Activated CD4-positive, alpha-beta T cell treated with anti-CD3 and anti-CD28 coated beads for 36 hours (primary cell): Measurements from ENCODE around the gene FBH1. TPM values are rescaled to one million over a fixed set of nuclear protein-coding genes. Genes with fewer than 3 reads are reported as not detected.

Experiments
- ATAC-seq: fragments of 200-7000 bp; cut with Tn5 transposase; one replicate; pipeline ENCODE4 v1.10.0; 2021; ENCODE audit warnings: mild to moderate bottlenecking, moderate library complexity
- CTCF ChIA-PET: fragments of 350-600 bp; sonication (Branson Sonifier 250); formaldehyde crosslinking; loops from one replicate; lab custom pipeline; 2021; ENCODE audit warnings: antibody characterized with exemption; lab: Charles Lee
- POLR2A ChIA-PET: fragments of 350-600 bp; sonication (Branson Sonifier 250); formaldehyde crosslinking; loops from one replicate; lab custom pipeline; 2021; ENCODE audit warnings: antibody characterized with exemption, inconsistent platforms; lab: Charles Lee
- DNase-seq: peaks from one replicate; pipeline ENCODE4 v3.0.0-alpha.2; 2020
- H3K27ac Mint-ChIP-seq: one replicate; pipeline ENCODE4 v1.8.0; 2021; ENCODE audit warnings: mixed read lengths
- H3K27me3 Mint-ChIP-seq: one replicate; pipeline ENCODE4 v1.8.0; 2021; ENCODE audit warnings: mixed read lengths
- H3K36me3 Mint-ChIP-seq: one replicate; pipeline ENCODE4 v1.8.0; 2021; ENCODE audit warnings: low read depth, mixed read lengths
- H3K4me1 Mint-ChIP-seq: one replicate; pipeline ENCODE4 v1.8.0; 2021; ENCODE audit warnings: mixed read lengths
- H3K4me3 Mint-ChIP-seq: one replicate; pipeline ENCODE4 v1.8.0; 2021; ENCODE audit warnings: mild to moderate bottlenecking, moderate library complexity, mixed read lengths
- H3K9me3 Mint-ChIP-seq: one replicate; pipeline ENCODE4 v1.8.0; 2021; ENCODE audit warnings: low read depth, mixed read lengths
- intact Hi-C, 2 experiments: fragments of 100-400 bp; cut with DNase I in 1 of 2; cut with micrococcal nuclease in 1 of 2; formaldehyde crosslinking; loops; one replicate each; pipeline versions ENCODE4 v1.14.2 to v1.15.1; 2022 to 2024; cut with DNase I, micrococcal nuclease
- total RNA-seq, 2 experiments: library from RNA; stranded (reverse); gene quantifications; one replicate each; pipeline ENCODE4 v1.2.3, GENCODE V29; 2021

FBH1 gene
- total RNA-seq, 2 experiments from 2014 or later: 53.3 to 56.2 TPM

DNA sequence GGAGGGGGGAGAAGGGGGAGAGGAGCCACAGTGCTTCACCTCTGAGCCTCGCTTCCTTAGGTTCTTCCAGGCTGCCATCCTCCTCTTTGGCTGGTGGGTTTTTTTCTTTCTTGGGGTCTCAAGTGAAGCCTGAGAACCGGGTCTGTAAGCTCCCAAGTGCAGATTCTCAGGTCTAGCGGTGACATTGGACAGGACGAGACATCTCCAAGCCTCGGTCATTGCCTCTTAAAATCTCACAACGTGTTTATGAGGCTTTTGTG, 88.1 kb downstream of the FBH1 start:
- intact Hi-C loops: loop anchor here in 1 of 2 experiments (5.0 kb wide), 1 partner anchor 74 kb away; no protein-coding TSS in a partner anchor
- Mint-ChIP-seq H3K4me1 (peaks cover 23% of the 10 kb centered on the region), H3K27ac (peak overlapping the region; percentile 81), H3K36me3 (peaks cover 12% of the 10 kb centered on the region), H3K4me3 (peak overlapping the region; percentile 94), H3K9me3 (no peaks in the 10 kb centered on the region), H3K27me3 (no peaks in the 10 kb centered on the region)
- ATAC-seq (no peak), DNase-seq (no peak)
- CTCF ChIA-PET: interaction anchor here (0.7 to 1.4 kb wide), 4 partner anchors 9 to 355 kb away, joined by 3 to 5 read pairs (median 3); no protein-coding TSS in a partner anchor
- POLR2A ChIA-PET: no interaction called here

- Mint-ChIP-seq H3K36me3 (peaks cover under 1% of the 10 kb centered on the region), H3K27me3 (peaks cover 3% of the 10 kb centered on the region), H3K9me3 (no peaks in the 10 kb centered on the region), H3K4me1 (peaks cover 2% of the 10 kb centered on the region), H3K4me3 (no peak overlapping the region), H3K27ac (no peak overlapping the region)
- CTCF ChIA-PET: interaction anchor here (0.6 kb wide), 1 partner anchor 12 kb away, joined by 3 read pairs; no protein-coding TSS in a partner anchor
- POLR2A ChIA-PET: no interaction called here
- DNase-seq (no peak), ATAC-seq (no peak)
- intact Hi-C loops: no loop called here
Observed at GRCh38 chr10:5981529-5981928, 91.5 kb downstream of the FBH1 start.

- ChIA-PET POLR2A (no interaction called here), CTCF (no interaction called here)
- ATAC-seq (no peak), DNase-seq (no peak)
- intact Hi-C loops: no loop called here
- peaks cover 6% of the 10 kb centered on the region for H3K27me3 Mint-ChIP-seq
- no peaks in the 10 kb centered on the region for H3K9me3 Mint-ChIP-seq
- H3K27ac Mint-ChIP-seq: no peak overlapping the region
- peaks cover 8% of the 10 kb centered on the region for H3K4me1 Mint-ChIP-seq
- H3K36me3 Mint-ChIP-seq: no peaks in the 10 kb centered on the region
- H3K4me3 Mint-ChIP-seq: no peak overlapping the region
Observed at GRCh38 chr10:5983774-5984173, 93.7 kb downstream of the FBH1 start.

DNA sequence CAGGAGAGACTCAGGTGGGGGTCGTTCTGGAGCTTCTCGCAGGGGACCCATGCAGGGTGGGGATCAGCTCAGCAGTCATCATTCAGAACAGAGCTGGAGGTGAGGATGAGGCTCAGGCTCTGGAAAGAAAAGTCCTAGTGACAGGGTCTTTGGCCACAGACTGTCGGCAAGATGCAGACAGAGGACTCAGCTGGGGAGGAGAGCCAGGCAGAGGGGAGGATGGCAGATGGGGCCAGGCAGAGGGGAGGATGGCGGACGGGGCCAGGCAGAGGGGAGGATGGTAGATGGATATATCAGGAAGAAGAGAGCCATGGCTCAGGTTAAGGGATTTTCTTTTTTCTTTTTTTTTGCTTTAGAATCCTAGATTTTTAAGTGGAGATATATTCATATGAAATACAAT, 95.0 kb downstream of the FBH1 start:
- DNase-seq (no peak), ATAC-seq (no peak)
- Mint-ChIP-seq H3K9me3 (no peaks in the 10 kb centered on the region), H3K4me3 (no peak overlapping the region), H3K27me3 (peaks cover 6% of the 10 kb centered on the region), H3K4me1 (peaks cover 8% of the 10 kb centered on the region), H3K27ac (no peak overlapping the region), H3K36me3 (no peaks in the 10 kb centered on the region)
- POLR2A ChIA-PET: no interaction called here
- intact Hi-C loops: no loop called here
- CTCF ChIA-PET: no interaction called here

Other genes with a start within 250 kb of the FBH1 start
- 1 to 10 TPM; 6.4 to 9.8 TPM for gene ASB13, start 223.6 kb upstream of the FBH1 start, total RNA-seq
- gene TASOR2, start 205.4 kb upstream of the FBH1 start, total RNA-seq: 10 to 100 TPM; 41.9 to 45.4 TPM
- gene GDI2, start 76.8 kb upstream of the FBH1 start, total RNA-seq: 100 to 1,000 TPM; 276 to 290 TPM
- gene ANKRD16, start 350 bp upstream of the FBH1 start, total RNA-seq: 1 to 10 TPM; 7.5 to 8.3 TPM
- gene IL15RA, start 87.3 kb downstream of the FBH1 start, total RNA-seq: 10 to 100 TPM; 19.7 to 22.1 TPM
- 100 to 1,000 TPM; 659 to 980 TPM for gene IL2RA, start 172.1 kb downstream of the FBH1 start, total RNA-seq
- gene RBM17, start 198.8 kb downstream of the FBH1 start, total RNA-seq: 100 to 1,000 TPM; 206 to 246 TPM